Measurements from ENCODE around the gene CASP2.

DNA sequence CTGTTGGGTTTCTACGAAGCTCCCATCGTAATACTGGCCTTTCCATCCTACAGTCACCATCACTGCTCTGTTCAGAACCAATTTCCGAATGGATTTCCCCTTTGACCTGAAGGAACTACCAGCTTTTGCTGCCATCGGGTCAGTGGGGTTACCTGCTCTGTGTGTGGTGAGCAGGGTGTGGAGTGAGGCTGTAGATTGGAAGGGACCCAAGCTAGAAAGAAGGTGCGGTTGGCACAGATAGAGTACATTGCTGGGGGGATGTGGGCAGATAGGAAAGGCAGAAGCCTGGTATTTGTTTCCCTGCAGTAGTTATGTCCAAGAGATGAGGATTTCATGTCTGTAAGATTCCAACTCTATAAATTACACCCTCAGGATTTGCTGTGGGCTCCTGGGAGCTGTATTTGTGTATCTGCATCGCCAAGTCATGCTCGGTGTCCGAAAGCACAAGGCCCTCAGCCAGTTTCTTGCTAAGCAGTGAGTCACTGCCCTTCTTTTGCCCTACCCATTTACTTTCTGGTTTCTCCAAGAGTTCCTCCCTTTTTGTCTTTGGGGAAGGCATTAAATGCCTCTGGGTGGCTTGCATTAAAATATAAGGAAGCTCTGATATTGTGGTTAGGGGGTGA, 43.1 kb downstream of the CASP2 start:
- TF ChIP-seq, protein P1, sequence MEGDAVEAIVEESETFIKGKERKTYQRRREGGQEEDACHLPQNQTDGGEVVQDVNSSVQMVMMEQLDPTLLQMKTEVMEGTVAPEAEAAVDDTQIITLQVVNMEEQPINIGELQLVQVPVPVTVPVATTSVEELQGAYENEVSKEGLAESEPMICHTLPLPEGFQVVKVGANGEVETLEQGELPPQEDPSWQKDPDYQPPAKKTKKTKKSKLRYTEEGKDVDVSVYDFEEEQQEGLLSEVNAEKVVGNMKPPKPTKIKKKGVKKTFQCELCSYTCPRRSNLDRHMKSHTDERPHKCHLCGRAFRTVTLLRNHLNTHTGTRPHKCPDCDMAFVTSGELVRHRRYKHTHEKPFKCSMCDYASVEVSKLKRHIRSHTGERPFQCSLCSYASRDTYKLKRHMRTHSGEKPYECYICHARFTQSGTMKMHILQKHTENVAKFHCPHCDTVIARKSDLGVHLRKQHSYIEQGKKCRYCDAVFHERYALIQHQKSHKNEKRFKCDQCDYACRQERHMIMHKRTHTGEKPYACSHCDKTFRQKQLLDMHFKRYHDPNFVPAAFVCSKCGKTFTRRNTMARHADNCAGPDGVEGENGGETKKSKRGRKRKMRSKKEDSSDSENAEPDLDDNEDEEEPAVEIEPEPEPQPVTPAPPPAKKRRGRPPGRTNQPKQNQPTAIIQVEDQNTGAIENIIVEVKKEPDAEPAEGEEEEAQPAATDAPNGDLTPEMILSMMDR (IDR thresholded peaks at IDR 0.05; ENCODE audit: insufficient read depth, low read length, poor library complexity, severe bottlenecking) = no peak
- TF ChIP-seq EZH2phosphoT487 (conservative IDR thresholded peaks at IDR 0.05; ENCODE audit: low read length) = no peak

Data from SU-DHL-6 (cell line).